A673 (cell line): ENCODE data around the gene TSC2.

Source experiments
- EZH2 ChIP-seq: fragments of 200-600 bp; sonication (generic); IDR thresholded peaks from 2 replicates; pipeline ENCODE4 v1.6.1; 2017; ENCODE audit warnings: borderline replicate concordance, low read depth, mild to moderate bottlenecking, mixed read lengths, antibody characterized with exemption, low read length; ENCODE audit not compliant: poor library complexity, severe bottlenecking
- TF ChIP-seq, protein P1 (sequence below): fragments of 300-800, 200-600 bp; sonication (generic); conservative IDR thresholded peaks from 2 replicates; pipeline ENCODE4 v1.5.1; 2017; ENCODE audit warnings: low read depth, mild to moderate bottlenecking, antibody characterized with exemption, low read length, moderate library complexity, mixed read lengths

DNA sequence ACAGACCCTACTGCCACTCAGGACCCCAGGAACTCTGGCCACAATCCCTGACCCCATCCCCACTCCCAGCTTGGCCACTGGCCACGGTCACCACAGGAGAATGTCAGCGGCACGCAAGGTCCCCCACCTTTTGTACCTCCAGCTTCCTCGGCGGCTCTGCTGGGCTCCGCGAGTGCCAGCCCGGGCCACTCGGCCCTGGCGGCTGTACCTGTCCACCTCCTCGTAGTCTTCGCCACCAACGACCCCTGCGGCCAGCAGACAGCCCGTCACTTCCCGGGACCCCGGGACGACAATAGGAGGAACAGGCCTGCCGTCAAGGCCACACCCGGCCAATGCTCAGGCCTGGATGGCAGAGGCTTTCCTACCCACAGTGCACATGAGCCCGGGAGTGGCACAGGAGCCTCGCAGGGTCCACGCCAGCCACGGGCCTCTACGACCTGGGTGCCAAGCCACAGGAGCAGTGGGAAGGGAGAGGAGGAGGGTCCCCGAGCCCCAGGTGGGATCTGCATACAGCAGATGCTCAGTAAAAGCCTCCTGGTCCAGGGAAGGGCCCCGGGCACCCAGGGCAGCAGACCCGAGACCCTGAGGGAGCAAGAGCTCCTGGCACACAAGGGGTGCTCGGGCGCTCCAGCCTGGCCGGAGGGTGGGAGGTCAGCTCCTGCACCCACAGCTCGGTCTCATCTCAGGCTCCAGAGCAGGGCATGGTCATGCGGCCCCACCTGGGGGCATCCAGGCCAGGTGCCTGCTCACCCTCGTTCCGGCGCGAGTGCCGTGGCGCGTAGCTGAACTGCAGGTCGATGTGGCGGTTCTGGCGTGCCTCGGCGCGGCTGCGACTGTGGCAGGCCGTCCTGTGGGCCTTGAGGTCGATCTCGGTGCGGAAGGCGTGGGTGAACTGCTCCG lies 46.1 kb upstream of the TSC2 start:
- TF ChIP-seq, protein P1, sequence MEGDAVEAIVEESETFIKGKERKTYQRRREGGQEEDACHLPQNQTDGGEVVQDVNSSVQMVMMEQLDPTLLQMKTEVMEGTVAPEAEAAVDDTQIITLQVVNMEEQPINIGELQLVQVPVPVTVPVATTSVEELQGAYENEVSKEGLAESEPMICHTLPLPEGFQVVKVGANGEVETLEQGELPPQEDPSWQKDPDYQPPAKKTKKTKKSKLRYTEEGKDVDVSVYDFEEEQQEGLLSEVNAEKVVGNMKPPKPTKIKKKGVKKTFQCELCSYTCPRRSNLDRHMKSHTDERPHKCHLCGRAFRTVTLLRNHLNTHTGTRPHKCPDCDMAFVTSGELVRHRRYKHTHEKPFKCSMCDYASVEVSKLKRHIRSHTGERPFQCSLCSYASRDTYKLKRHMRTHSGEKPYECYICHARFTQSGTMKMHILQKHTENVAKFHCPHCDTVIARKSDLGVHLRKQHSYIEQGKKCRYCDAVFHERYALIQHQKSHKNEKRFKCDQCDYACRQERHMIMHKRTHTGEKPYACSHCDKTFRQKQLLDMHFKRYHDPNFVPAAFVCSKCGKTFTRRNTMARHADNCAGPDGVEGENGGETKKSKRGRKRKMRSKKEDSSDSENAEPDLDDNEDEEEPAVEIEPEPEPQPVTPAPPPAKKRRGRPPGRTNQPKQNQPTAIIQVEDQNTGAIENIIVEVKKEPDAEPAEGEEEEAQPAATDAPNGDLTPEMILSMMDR = no peak
- TF ChIP-seq EZH2 = no peak
